Transverse colon (tissue), 3 donors: ENCODE measurements around the gene IFRD2.

Experiments
- EP300 ChIP-seq: sonication (generic); formaldehyde crosslinking; IDR thresholded peaks from one replicate; pipeline ENCODE4 v1.6.1; 2017; ENCODE audit warnings: antibody characterized with exemption, low read depth
- POLR2A ChIP-seq: fragments of 450-650 bp; IDR thresholded peaks from one replicate; pipeline ENCODE4 v1.6.1; 2016; ENCODE audit warnings: antibody characterized with exemption, mild to moderate bottlenecking, moderate library complexity
- TF ChIP-seq, protein P1 (sequence below), 5 experiments: fragments of 200-600 bp in 3 of 5; fragments of 450-650 bp in 2 of 5; sonication (generic) in 3 of 5; IDR thresholded peaks; 1 replicate in 2 of 5; 2 replicates in 3 of 5; pipeline ENCODE4 v1.5.1; 2016 to 2017; ENCODE audit warnings: antibody characterized with exemption in 5 of 5, inconsistent platforms in 3 of 5, mild to moderate bottlenecking in 2 of 5, moderate library complexity in 1 of 5

DNA sequence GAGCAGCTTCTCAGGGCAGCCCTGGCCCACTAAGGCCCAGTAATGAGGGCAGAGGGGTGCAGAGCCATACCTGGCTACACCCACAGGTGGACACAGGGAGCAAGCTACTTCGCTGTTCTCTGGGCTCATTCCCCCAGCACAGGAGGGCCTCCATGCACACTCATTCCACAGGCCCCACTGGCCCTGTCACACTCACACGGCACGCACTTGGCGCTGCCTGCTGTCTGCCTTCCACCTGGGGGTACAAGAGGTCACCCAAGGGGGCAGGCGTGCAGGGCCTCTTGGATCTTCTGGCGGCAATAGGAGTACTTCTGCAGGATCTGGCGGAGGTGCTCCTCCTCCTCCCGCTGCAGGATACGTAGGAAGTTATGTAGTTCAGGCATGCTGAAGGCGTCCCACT is 38.1 kb upstream of the IFRD2 start:
- TF ChIP-seq, protein P1, sequence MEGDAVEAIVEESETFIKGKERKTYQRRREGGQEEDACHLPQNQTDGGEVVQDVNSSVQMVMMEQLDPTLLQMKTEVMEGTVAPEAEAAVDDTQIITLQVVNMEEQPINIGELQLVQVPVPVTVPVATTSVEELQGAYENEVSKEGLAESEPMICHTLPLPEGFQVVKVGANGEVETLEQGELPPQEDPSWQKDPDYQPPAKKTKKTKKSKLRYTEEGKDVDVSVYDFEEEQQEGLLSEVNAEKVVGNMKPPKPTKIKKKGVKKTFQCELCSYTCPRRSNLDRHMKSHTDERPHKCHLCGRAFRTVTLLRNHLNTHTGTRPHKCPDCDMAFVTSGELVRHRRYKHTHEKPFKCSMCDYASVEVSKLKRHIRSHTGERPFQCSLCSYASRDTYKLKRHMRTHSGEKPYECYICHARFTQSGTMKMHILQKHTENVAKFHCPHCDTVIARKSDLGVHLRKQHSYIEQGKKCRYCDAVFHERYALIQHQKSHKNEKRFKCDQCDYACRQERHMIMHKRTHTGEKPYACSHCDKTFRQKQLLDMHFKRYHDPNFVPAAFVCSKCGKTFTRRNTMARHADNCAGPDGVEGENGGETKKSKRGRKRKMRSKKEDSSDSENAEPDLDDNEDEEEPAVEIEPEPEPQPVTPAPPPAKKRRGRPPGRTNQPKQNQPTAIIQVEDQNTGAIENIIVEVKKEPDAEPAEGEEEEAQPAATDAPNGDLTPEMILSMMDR (IDR thresholded peaks at IDR 0.05) = no peak
- TF ChIP-seq POLR2A (no peak), EP300 (no peak)
